ENCODE data around the gene ABCD3. TPM values are rescaled to one million over a fixed set of nuclear protein-coding genes. Genes with fewer than 3 reads are reported as not detected.

The ABCD3 gene
- total RNA-seq, 1 donor from 2014 or later: 25.8 TPM

DNA sequence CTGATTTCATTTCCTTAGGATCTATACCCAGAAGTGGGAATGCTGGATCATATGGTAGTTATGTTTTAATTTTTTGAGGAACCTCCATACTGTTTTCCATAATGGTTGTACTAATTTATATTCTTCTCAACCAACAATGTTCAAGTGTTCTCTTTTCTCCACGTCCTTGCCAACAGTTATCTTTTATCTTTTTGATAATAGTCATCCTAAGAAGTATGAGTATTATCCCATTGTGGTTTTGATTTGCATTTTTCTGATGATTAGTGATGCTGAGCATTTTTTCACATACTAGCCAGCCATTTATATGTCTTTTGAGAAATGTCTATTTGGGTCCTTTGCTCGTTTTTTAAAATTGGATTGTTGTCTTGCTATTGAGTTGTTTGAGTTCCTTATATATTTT, 38.5 kb downstream of the ABCD3 start:
- TF ChIP-seq, protein P1, sequence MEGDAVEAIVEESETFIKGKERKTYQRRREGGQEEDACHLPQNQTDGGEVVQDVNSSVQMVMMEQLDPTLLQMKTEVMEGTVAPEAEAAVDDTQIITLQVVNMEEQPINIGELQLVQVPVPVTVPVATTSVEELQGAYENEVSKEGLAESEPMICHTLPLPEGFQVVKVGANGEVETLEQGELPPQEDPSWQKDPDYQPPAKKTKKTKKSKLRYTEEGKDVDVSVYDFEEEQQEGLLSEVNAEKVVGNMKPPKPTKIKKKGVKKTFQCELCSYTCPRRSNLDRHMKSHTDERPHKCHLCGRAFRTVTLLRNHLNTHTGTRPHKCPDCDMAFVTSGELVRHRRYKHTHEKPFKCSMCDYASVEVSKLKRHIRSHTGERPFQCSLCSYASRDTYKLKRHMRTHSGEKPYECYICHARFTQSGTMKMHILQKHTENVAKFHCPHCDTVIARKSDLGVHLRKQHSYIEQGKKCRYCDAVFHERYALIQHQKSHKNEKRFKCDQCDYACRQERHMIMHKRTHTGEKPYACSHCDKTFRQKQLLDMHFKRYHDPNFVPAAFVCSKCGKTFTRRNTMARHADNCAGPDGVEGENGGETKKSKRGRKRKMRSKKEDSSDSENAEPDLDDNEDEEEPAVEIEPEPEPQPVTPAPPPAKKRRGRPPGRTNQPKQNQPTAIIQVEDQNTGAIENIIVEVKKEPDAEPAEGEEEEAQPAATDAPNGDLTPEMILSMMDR (IDR thresholded peaks at IDR 0.05; ENCODE audit: insufficient read depth, low read length, poor library complexity, severe bottlenecking): no peak
- no peak for DNase-seq (ENCODE audit: low read depth)
- Histone ChIP-seq H3K27me3 (ENCODE audit: control insufficient read depth, insufficient read depth, low read length) (no peaks in the 10 kb centered on the region), H3K4me3 (ENCODE audit: low read depth, low read length) (no peak overlapping the region), H3K36me3 (ENCODE audit: control insufficient read depth, insufficient read depth, low read length) (no peaks in the 10 kb centered on the region)

DNA sequence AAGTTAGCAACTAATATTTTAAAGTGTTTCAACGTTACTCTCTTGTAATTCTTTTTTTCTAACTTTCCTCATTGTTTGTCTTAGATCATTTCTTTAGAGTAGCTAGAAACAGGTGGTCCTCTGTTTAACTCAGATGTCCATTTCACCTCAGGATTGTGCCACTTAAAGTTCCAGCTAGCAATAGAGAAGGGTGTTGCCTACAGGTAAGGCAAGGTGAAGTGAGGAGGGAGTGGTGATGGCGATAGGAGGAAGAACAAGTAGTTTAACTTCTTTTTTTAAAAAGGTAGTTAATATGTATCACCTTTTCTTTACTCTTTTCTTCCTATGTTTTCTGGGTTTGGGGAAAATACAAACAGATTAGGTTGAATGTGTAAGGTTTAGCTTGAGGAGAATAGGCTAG, 44.4 kb downstream of the ABCD3 start:
- H3K36me3 ChIP-seq (ENCODE audit: control insufficient read depth, insufficient read depth, low read length): peaks cover 1% of the 10 kb centered on the region
- TF ChIP-seq, protein P1 (IDR thresholded peaks at IDR 0.05; ENCODE audit: insufficient read depth, low read length, poor library complexity, severe bottlenecking): no peak
- no peaks in the 10 kb centered on the region for H3K27me3 ChIP-seq (ENCODE audit: control insufficient read depth, insufficient read depth, low read length)
- no peak overlapping the region for H3K4me3 ChIP-seq (ENCODE audit: low read depth, low read length)
- no peak for DNase-seq (ENCODE audit: low read depth)

DNA sequence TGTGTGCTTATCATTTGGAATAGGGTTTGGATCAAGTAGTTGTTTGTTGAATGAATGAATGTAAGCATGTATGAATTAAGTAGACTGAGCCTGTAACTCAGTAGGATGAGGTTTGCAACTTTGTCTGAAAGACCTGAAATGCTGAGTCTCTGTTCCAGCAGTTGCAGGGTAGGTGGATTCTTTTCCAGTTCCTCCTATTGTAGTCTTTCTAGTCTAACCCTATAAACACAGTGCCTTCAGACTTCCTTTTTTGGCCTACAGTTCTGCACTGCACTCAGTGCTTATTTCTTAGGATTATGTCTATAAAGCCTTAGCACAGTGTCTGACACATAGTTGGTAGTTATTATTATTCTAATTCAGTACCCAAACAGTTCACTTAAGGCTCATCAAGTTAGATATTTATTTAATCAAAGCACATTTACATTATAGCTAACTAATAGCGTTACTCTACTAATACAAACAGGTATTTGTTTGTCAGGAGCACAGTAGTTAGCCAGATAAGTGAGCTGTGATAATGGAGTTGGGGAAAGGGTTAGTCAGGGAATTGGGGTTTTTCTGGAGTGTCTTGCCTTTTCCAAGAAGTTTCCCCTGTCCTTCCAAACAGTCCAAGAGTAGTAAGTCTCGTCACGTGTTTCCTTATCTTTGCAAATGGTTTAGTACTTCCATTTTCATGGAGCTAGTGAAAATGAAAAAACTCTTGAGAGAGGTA, 45.0 kb downstream of the ABCD3 start:
- H3K36me3 ChIP-seq (ENCODE audit: control insufficient read depth, insufficient read depth, low read length): peaks cover 1% of the 10 kb centered on the region
- H3K27me3 ChIP-seq (ENCODE audit: control insufficient read depth, insufficient read depth, low read length): no peaks in the 10 kb centered on the region
- H3K4me3 ChIP-seq (ENCODE audit: low read depth, low read length): no peak overlapping the region
- TF ChIP-seq, protein P1 (IDR thresholded peaks at IDR 0.05; ENCODE audit: insufficient read depth, low read length, poor library complexity, severe bottlenecking): no peak
- DNase-seq (ENCODE audit: low read depth): no peak

DNA sequence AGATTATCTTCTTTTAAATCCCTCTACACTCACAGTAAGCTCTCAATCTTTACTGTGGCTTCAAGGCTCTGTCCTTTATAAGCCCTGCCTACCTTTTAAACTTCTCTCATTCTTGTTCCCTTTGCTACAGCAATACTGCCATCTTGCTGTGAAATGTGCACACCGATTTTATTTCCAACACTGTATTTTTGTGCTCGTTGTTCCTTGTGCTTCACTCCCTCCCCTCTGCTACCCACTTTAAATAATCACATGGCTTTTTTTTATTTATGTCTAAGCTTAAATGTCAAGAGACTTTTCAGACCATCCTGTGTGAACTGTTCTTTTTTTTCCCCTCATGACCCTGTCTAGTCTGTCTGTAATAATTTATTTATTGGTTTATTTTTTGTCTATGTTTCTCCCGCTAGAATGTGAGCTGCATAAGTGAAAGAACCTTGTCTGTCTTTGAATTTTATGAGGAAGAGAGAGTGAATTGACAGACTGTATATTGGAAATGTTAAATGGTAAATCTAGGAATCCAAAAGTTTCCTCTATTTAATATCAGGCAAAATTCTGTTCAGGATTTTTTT, 45.7 kb downstream of the ABCD3 start:
- TF ChIP-seq, protein P1 (IDR thresholded peaks at IDR 0.05; ENCODE audit: insufficient read depth, low read length, poor library complexity, severe bottlenecking): peak; percentile 39

DNA sequence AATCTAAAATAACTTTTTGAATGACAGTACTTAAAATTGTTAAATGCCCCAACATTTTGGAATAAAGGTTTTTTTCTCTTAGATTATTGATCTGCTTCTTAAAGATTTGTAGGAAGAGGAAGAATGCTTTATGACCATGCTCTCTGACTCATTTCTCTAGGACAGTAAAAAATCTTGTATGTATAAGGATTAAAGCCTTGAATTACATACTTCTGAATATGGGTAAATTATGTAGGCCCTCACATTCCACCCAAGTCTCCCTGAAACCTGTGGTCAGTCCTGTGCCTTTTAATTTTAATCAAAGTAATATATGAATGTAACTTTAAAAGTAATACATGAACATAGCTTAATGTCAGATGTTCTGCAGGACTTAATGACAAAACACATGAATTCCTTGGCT, 50.5 kb downstream of the ABCD3 start:
- Histone ChIP-seq H3K36me3 (ENCODE audit: control insufficient read depth, insufficient read depth, low read length) (peaks cover 1% of the 10 kb centered on the region), H3K27me3 (ENCODE audit: control insufficient read depth, insufficient read depth, low read length) (no peaks in the 10 kb centered on the region), H3K4me3 (ENCODE audit: low read depth, low read length) (no peak overlapping the region)
- TF ChIP-seq, protein P1 (IDR thresholded peaks at IDR 0.05; ENCODE audit: insufficient read depth, low read length, poor library complexity, severe bottlenecking): no peak
- DNase-seq (ENCODE audit: low read depth): no peak

More for the DNA sequence above, 45.7 kb downstream of the ABCD3 start:
- Histone ChIP-seq H3K36me3 (ENCODE audit: control insufficient read depth, insufficient read depth, low read length) (peaks cover 1% of the 10 kb centered on the region), H3K27me3 (ENCODE audit: control insufficient read depth, insufficient read depth, low read length) (no peaks in the 10 kb centered on the region), H3K4me3 (ENCODE audit: low read depth, low read length) (no peak overlapping the region)
- DNase-seq (ENCODE audit: low read depth): peak; percentile 2

Measured in kidney epithelial cell (primary cell).